IMR-90 (cell line): ENCODE data around the gene IGFBP5. TPM values are rescaled to one million over a fixed set of nuclear protein-coding genes. Genes with fewer than 3 reads are reported as not detected.

Experiments
- ATAC-seq: fragments of 200-7000 bp; cut with Tn5 transposase; 2 replicates; pipeline ENCODE4 v1.9.1; 2020; ENCODE audit warnings: low read depth, mild to moderate bottlenecking, moderate library complexity
- BruUV-seq: library from RNA; stranded (reverse); fragments of 400-500 nt; replicated peaks from 2 replicates; lab custom pipeline; 2021; lab: Mats Ljungman, UMichigan
- CTCF ChIA-PET: fragments of 300-600 bp; formaldehyde crosslinking; extraction: SDS; loops from one replicate; lab custom pipeline; 2021; ENCODE audit warnings: antibody characterized with exemption; lab: Yijun Ruan, JAX
- POLR2A ChIA-PET: fragments of 300-600 bp; sonication (Branson Sonifier 250); formaldehyde crosslinking; loops from one replicate; lab custom pipeline; 2022; ENCODE audit warnings: antibody characterized with exemption; ENCODE audit not compliant: unreplicated experiment; lab: Charles Lee
- DNase-seq: peaks from one replicate; pipeline ENCODE4 v3.0.0; 2013
- H2AFZ ChIP-seq: replicated peaks from 2 replicates; pipeline ENCODE3; 2013; ENCODE audit warnings: low read length, mild to moderate bottlenecking; ENCODE audit not compliant: poor library complexity
- H2AK5ac ChIP-seq: 2 replicates; pipeline ENCODE4 v1.6.1; 2013; ENCODE audit warnings: low read depth, low read length, inconsistent platforms
- H2AK9ac ChIP-seq: replicated peaks from 2 replicates; pipeline ENCODE3; 2013; ENCODE audit warnings: mild to moderate bottlenecking, low read depth, low read length, moderate library complexity; ENCODE audit not compliant: poor library complexity
- H2BK120ac ChIP-seq: 2 replicates; pipeline ENCODE4 v1.6.1; 2013; ENCODE audit warnings: low read depth, low read length, inconsistent platforms
- H2BK15ac ChIP-seq: 3 replicates; pipeline ENCODE4 v1.6.1; 2013; ENCODE audit warnings: low read depth, low read length, inconsistent platforms
- H2BK20ac ChIP-seq: 2 replicates; pipeline ENCODE4 v1.6.1; 2013; ENCODE audit warnings: low read depth, mild to moderate bottlenecking, inconsistent platforms, low read length, moderate library complexity
- H2BK5ac ChIP-seq: 2 replicates; pipeline ENCODE4 v1.6.1; 2013; ENCODE audit warnings: mild to moderate bottlenecking, low read depth, low read length, inconsistent platforms; ENCODE audit not compliant: poor library complexity, severe bottlenecking
- H3K14ac ChIP-seq: replicated peaks from 2 replicates; pipeline ENCODE4 v1.6.1; 2013; ENCODE audit warnings: low read depth, low read length, inconsistent platforms
- H3K18ac ChIP-seq: 2 replicates; pipeline ENCODE4 v1.6.1; 2013; ENCODE audit warnings: low read depth, low read length, control low read depth
- H3K23ac ChIP-seq: 2 replicates; pipeline ENCODE4 v1.6.1; 2013; ENCODE audit warnings: low read depth, low read length, inconsistent platforms
- H3K27ac ChIP-seq: 2 replicates; pipeline ENCODE4 v1.5.1; 2013; ENCODE audit warnings: mild to moderate bottlenecking, control low read depth, low read length; ENCODE audit not compliant: insufficient read depth
- H3K27me3 ChIP-seq: 2 replicates; pipeline ENCODE4 v1.6.1; 2013; ENCODE audit warnings: low read length; ENCODE audit not compliant: control insufficient read depth, insufficient read depth
- H3K36me3 ChIP-seq: 2 replicates; pipeline ENCODE4 v1.6.1; 2013; ENCODE audit warnings: low read length, mixed read lengths; ENCODE audit not compliant: control insufficient read depth, insufficient read depth
- H3K4ac ChIP-seq: 2 replicates; pipeline ENCODE4 v1.6.1; 2013; ENCODE audit warnings: low read depth, low read length, inconsistent platforms
- H3K4me1 ChIP-seq: 2 replicates; pipeline ENCODE4 v1.6.1; 2013; ENCODE audit warnings: low read length, mixed read lengths; ENCODE audit not compliant: control insufficient read depth, insufficient read depth
- H3K4me2 ChIP-seq: 2 replicates; pipeline ENCODE4 v1.6.1; 2013; ENCODE audit warnings: low read depth, mild to moderate bottlenecking, control low read depth, low read length, moderate library complexity
- H3K4me3 ChIP-seq: 2 replicates; pipeline ENCODE4 v1.5.1; 2013; ENCODE audit warnings: low read depth, mild to moderate bottlenecking, control low read depth, low read length, moderate library complexity; ENCODE audit not compliant: insufficient read depth
- H3K56ac ChIP-seq: 2 replicates; pipeline ENCODE4 v1.6.1; 2013; ENCODE audit warnings: low read length, inconsistent platforms; ENCODE audit not compliant: insufficient read depth; ENCODE audit errors: extremely low read depth
- H3K79me1 ChIP-seq, 2 experiments: 2 replicates each; pipeline ENCODE4 v1.6.1; 2013; ENCODE audit warnings: low read length in 2 of 2, inconsistent platforms in 1 of 2, low read depth in 1 of 2
- H3K9ac ChIP-seq: 2 replicates; pipeline ENCODE4 v1.6.1; 2013; ENCODE audit warnings: low read depth, low read length, control low read depth
- H3K9me1 ChIP-seq: 2 replicates; pipeline ENCODE4 v1.6.1; 2013; ENCODE audit warnings: low read length, inconsistent platforms; ENCODE audit not compliant: insufficient read depth
- H3K9me3 ChIP-seq: 2 replicates; pipeline ENCODE4 v1.6.1; 2013; ENCODE audit warnings: low read length; ENCODE audit not compliant: control insufficient read depth, insufficient read depth
- H4K20me1 ChIP-seq: 2 replicates; pipeline ENCODE4 v1.6.1; 2013; ENCODE audit warnings: low read length, inconsistent platforms; ENCODE audit not compliant: insufficient read depth
- H4K5ac ChIP-seq: 2 replicates; pipeline ENCODE4 v1.6.1; 2013; ENCODE audit warnings: mild to moderate bottlenecking, low read depth, low read length, control low read depth
- H4K8ac ChIP-seq, 2 experiments: 2 replicates each; pipeline ENCODE4 v1.6.1; 2013; ENCODE audit warnings: low read depth in 2 of 2, low read length in 2 of 2, control low read depth in 1 of 2, inconsistent platforms in 1 of 2
- H4K91ac ChIP-seq: 2 replicates; pipeline ENCODE4 v1.6.1; 2013; ENCODE audit warnings: low read depth, low read length, inconsistent platforms; ENCODE audit not compliant: insufficient read depth
- CTCF ChIP-seq: conservative IDR thresholded peaks from 2 replicates; pipeline ENCODE4 v1.5.1; 2012; ENCODE audit warnings: mild to moderate bottlenecking, low read depth, low read length, improper control_type of control experiment
- FOS ChIP-seq: fragments of 150-350 bp; IDR thresholded peaks from 2 replicates; pipeline ENCODE4 v1.6.1; 2016; ENCODE audit warnings: low read depth, low read length
- MAFK ChIP-seq: IDR thresholded peaks from 2 replicates; pipeline ENCODE4 v1.6.1; 2012; ENCODE audit warnings: low read depth, low read length, improper control_type of control experiment
- MAZ ChIP-seq: IDR thresholded peaks from 2 replicates; pipeline ENCODE4 v1.6.1; 2012; ENCODE audit warnings: low read depth, mild to moderate bottlenecking, low read length, improper control_type of control experiment, moderate library complexity, borderline replicate concordance
- USF2 ChIP-seq: fragments of 150-350 bp; IDR thresholded peaks from 2 replicates; pipeline ENCODE4 v1.6.1; 2017; ENCODE audit warnings: mild to moderate bottlenecking, antibody characterized with exemption, low read length, low read depth
- WGBS, 2 experiments: methylation state at CpG; one replicate each; pipeline versions ENCODE4 v1.1.5 to v1.1.7; 2013; ENCODE audit warnings: missing lambda C conversion rate in 2 of 2; ENCODE audit not compliant: insufficient read length in 1 of 2; ENCODE audit errors: extremely low coverage in 2 of 2; 5-methylcytosine and 5-hydroxymethylcytosine counted together
- dilution Hi-C: fragments of 300-500 bp; cut with HindIII; formaldehyde crosslinking; loops from one replicate; pipeline ENCODE4 v1.14.3; 2018; ENCODE audit warnings: low sequenced_read_pairs; ENCODE audit not compliant: unreplicated experiment
- in situ Hi-C: fragments of 300-500 bp; cut with MboI; formaldehyde crosslinking; loops from 3 replicates; pipeline ENCODE4 v1.14.3; 2019; ENCODE audit warnings: low sequenced_read_pairs, inconsistent platforms, mixed read lengths
- intact Hi-C: fragments of 100-400 bp; cut with micrococcal nuclease; formaldehyde crosslinking; loops from 2 replicates; pipeline ENCODE4 v1.10.0; 2022
- polyA plus RNA-seq, 3 experiments: library from polyadenylated mRNA; depleted of rRNA; stranded (reverse); fragments of >200 nt; gene quantifications; 2 replicates each; pipeline ENCODE4 v1.2.3, GENCODE V29; 2012; ENCODE audit warnings: low replicate concordance in 1 of 3
- total RNA-seq: library from RNA; depleted of rRNA; stranded (reverse); fragments of >200 nt; gene quantifications from 2 replicates; pipeline ENCODE4 v1.2.3, GENCODE V29; 2012

IGFBP5 gene
- total and polyA plus RNA-seq, 2 of the 4 experiments (the other 2 are of a cell fraction): 392 to 1,339 TPM

- Histone ChIP-seq H4K5ac (no peak overlapping the region), H4K91ac (no peak overlapping the region), H3K27me3 (no peaks in the 10 kb centered on the region), H4K8ac (no peak overlapping the region), H3K23ac (no peak overlapping the region), H2BK120ac (no peak overlapping the region), H3K9me1 (0 out of 2 replicates have a peak, but pooled peaks cover 4% of the 10 kb centered on the region), H3K4me2 (no peak overlapping the region), H3K27ac (no peak overlapping the region), H4K20me1 (peaks cover 61% of the 10 kb centered on the region), H2BK20ac (no peak overlapping the region), H3K18ac (no peak overlapping the region), H2AFZ (peak overlapping the region; percentile 61), H3K4ac (no peak overlapping the region), H3K4me1 (no peaks in the 10 kb centered on the region), H2AK5ac (no peak overlapping the region), H2AK9ac (peak overlapping the region; percentile 58), H3K4me3 (no peak overlapping the region), H2BK15ac (no peak overlapping the region), H3K56ac (no peak overlapping the region), H3K79me1 (0 out of 4 replicates have a peak, but pooled peaks cover 0 to 5% of the 10 kb centered on the region in 2 experiments), H3K9ac (no peak overlapping the region), H3K9me3 (no peaks in the 10 kb centered on the region), H3K14ac (no peak overlapping the region), H3K36me3 (peaks cover 31% of the 10 kb centered on the region), H2BK5ac (no peak overlapping the region)
- no TSS peak for BruUV-seq
- POLR2A ChIA-PET: no interaction called here
- DNase-seq (peak; percentile 77), ATAC-seq (peak; percentile 34)
- 80% methylated on average over 8 of the region's 11 CpGs; no CpG with 5 or more reads in 1 of the 2 experiments for WGBS, 2 experiments
- dilution Hi-C loops (loop anchor here (25.0 kb wide), 1 partner anchor 159 kb away; no protein-coding TSS in a partner anchor), in situ Hi-C loops (no loop called here), intact Hi-C loops (no loop called here)
- CTCF ChIA-PET: interaction anchor here (10.0 kb wide), 1 partner anchor 153 kb away, joined by 88 read pairs; no protein-coding TSS in a partner anchor
- peak; percentile 27; the same call in 1 of the 2 replicates for TF ChIP-seq USF2
- no peak for TF ChIP-seq FOS
- no peak for TF ChIP-seq MAFK
- no peak for TF ChIP-seq CTCF
- peak; percentile 27; the same call in 1 of the 2 replicates for TF ChIP-seq MAZ
These were observed 24.3 kb downstream of the IGFBP5 start for GRCh38 chr2:216671081-216671411.
